GM18502 (cell line): ENCODE measurements around the gene FAM240A.
"Not testable (repeated sequence)": the region's sequence is repeated elsewhere in the genome, so short reads cannot be mapped to it uniquely, and the experiment has no call there.

Experiments used
- ATAC-seq: cut with Tn5 transposase; IDR thresholded peaks from one replicate; pipeline ENCODE4 v1.9.1; 2021; ENCODE audit warnings: mild to moderate bottlenecking; ENCODE audit not compliant: unreplicated experiment, poor library complexity

The FAM240A gene

GRCh38 chr3:46612324-46612723 lies at the start of gene FAM240A:
TSS of gene FAM240A (plus strand) at chr3:46612525. CDS start at chr3:46612684, 159 bp downstream.
- no peak for ATAC-seq

DNA sequence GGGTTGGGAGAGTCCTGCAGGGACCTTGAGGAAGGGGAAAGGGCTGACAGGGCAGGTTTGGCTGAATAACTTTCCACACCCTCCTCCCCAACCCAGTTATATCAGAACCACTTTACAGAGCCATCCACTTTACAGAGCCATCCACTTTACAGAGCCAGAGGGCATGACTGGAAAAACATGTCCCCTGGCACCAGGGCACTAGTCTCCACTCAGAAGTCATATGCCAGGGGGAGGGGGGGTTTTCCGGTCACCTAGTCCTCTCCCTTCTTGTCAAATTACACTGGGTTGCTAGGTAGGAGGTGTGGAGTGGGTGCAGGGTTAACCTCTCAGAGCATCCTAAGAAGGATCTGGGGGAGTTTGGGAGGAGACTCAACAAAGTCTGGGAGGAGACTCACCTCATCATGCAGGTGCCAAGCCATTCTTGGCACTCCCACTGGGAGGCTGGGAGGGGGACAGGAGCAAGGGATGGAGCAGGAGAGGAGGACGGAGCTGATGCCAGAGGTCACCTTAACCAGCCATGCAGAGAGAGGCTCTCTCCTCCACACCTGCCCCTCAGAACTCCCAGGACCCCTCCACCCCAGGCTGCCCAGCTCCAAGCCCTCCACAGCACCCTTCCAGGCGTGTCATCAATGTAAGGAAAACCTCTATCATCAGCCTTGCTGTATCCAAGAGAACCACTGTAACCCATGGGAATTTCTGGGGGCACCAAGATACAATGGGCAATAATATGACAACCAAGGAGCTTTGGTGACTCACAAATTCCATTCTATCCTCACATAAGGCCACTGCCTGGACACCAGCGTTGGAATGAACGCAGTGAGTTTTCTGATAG lies 47.9 kb upstream of the FAM240A start:
- no peak for ATAC-seq

- no peak for ATAC-seq
Measured at GRCh38 chr3:46565077-46565476, 47.2 kb upstream of the FAM240A start.

DNA sequence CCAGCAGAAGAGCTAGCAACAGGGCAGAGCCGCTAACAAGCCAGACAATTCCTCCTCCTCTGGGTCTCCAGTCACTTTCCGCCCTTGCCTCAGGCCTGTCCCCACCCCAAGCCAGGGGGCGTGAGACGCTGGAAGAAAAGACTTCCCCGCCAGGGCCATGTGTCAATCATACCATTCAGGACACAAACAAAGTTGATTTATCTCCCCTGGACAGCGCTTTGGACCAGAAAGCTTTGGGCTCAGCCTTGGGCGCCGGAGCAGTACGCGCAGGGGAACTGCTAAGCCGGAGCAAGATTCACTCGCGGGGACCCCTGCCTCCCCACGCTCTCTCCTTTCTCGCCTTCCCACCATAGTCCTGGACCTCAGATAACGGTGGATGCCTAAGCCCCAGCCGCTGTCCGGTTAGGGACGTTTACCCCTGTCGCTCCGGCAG lies 46.7 kb upstream of the FAM240A start:
- ATAC-seq: no peak

GRCh38 chr3:46566040-46566641 lies 46.2 kb upstream of the FAM240A start, which contains the start of gene LRRC2:
TSS of gene LRRC2 (minus strand) at chr3:46566302. CDS start at chr3:46551591, 14,711 bp downstream.
- ATAC-seq: no peak

GRCh38 chr3:46571684-46572083 lies 40.6 kb upstream of the FAM240A start:
- ATAC-seq: no peak

DNA sequence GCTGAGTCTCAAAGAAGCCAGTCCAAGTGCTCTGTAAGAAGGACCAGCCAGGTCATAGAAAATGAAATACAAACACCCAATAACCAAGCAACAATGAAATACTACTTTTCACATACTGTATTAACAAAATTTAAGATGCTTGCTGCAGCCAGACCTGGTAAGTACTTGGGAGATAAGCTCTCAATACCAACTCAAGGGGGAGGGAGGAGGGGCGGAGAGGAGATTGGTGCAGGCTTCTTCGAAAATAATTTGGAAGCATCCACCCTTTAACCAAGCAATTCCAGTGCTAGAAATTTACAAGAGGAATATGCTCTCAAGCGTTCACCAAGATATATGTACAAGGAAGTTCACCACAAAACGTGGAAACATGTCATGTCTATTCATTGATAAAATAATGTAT lies 38.6 kb upstream of the FAM240A start:
- no peak for ATAC-seq

DNA sequence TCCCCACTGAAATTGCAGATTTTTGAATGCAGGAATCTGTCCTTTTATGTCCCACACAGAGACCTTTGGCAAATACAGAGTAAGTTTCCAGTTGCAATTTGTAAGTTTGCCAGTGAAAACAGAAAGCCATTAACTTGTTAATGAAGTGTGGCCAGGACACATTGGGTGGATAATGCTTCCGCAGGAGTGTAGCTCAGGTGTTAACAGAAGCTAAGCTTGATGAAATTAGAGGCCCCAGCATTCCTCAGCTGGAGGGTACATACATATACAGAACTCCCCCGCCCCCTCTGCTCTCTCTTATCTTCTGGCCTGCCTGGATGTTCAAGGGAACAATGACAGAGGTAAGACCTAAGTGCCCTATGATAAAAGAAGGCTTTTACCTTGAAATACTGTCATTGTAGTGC lies 38.1 kb upstream of the FAM240A start:
- ATAC-seq: no peak

DNA sequence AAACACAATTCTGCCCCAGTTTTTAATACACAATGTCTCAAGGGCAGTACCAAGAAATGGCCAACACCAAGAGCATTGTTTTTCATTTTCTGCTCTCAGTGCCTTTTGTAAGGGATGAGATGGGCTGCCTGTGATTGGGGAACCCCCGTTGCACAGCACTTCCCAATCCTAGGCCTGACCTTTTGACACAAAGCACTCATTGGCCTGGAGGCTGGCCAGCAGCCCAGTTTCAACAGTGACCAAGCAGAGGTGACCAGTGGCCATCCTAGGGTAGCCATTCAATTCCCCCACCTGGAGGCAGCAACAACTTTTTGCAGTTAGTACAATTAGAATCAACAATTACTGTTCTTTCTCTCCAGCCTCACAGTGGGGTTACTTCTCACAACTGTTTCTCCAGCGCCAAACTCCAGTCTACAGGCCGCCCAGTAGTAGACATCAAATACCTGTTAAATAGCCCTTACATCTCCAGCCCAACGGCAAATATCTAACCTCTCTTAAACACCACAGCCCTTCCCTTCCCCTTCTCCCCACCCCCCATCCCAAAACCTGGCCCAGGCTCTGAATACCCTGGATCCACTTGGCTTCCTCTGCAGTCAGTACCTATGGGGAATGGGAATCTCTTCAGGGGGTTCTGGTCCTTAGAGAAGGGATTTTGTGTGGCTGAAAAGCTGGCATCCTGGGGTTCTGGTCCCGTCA lies 37.3 kb upstream of the FAM240A start:
- no peak for ATAC-seq

DNA sequence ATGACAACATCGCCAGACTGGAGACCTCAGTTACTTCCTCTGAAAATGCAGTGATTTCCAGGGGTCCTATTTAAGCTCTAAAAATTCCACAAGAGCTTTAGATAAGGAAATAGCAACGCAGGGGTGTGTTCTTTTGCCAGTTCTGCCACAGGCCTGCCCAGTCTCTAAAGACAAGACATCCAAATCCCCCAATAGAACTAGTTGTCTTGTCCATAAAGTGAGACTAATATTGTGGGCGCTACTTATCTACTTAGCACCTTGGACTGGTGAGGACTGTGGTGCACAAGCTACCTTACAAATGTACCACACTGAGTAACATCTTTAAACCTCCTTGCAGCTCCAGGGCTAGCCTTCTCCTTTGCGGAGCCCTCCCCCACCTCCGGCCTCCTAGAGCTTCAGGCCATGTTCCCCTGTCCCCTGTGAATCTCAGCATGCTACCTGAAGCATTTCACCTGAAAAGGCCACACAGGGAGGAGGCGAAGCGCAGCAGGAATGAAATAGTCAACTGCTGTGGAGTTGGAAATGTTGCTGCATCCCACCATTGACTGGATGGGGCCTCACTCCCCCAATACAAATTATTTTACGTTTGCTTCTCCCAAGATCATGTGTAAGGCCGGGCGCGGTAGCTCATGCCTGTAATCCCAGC lies 36.6 kb upstream of the FAM240A start:
- ATAC-seq: no peak

DNA sequence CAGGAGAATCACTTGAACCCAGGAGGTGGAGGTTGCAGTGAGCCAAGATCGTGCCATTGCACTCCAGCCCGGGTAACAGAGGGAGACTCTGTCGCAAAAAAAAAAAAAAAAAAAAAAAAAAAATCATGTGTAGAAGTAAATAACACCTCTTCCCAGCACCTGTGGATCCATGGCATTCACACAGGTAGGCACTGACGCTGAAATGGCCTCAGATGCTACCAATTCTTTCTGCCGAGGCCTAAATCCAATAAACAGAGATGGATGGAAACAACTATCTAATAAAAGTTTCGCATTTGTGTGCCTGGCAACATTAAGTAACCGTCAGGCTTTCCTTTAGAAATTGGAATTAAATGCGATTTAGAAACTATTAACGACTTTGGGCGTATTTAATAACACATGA lies 35.9 kb upstream of the FAM240A start:
- no peak for ATAC-seq

GRCh38 chr3:46576879-46577278 lies 35.4 kb upstream of the FAM240A start:
- ATAC-seq: no peak

DNA sequence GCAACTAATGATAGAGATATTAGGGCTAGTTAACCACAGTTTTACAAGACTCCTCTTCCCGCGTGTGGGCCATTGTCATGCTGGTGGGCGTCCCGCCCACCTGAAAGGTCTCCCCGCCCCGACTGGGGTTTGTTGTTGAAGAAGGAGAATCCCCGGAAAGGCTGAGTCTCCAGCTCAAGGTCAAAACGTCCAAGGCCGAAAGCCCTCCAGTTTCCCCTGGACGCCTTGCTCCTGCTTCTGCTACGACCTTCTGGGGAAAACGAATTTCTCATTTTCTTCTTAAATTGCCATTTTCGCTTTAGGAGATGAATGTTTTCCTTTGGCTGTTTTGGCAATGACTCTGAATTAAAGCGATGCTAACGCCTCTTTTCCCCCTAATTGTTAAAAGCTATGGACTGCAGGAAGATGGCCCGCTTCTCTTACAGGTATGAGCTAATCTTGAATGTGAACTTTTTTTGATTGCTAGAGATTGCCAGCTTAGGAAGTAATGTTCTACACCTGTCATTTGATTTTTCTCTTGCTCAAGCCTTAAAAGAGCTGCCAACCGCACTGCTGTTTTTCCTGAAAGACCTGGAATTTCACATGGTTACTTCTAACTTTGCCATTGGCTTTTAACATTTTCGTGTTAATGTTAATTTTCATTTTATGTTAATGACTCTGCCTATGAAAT lies 34.6 kb upstream of the FAM240A start:
- ATAC-seq: not testable (repeated sequence)

- ATAC-seq: no peak
Measured at GRCh38 chr3:46578973-46579755, 33.2 kb upstream of the FAM240A start.

GRCh38 chr3:46579756-46580286 lies 32.5 kb upstream of the FAM240A start:
- no peak for ATAC-seq

DNA sequence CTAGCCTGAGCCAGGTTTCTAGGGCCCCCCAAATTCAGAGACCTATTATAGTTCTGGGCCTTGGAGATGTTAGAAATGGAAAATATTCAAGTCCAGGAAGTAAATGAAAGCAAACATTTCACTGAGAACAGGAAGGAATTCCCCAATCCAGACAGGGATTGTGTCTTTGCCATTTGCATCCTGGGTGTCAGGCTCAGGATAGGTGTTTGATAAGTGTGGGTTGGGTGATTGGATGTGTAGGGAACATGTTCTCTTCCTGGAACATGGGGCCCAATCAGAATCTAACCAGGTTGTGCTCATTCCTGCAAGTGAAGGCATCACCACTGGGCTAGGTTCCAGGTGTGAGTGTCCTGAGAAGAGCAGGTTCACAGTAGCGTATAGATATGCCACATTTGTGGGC lies 31.6 kb upstream of the FAM240A start:
- ATAC-seq: no peak

GRCh38 chr3:46584598-46585467 lies 27.5 kb upstream of the FAM240A start:
- no peak for ATAC-seq
